Kidney (tissue), 14 donors: ENCODE data around the gene GMPR. TPM values are rescaled to one million over a fixed set of nuclear protein-coding genes. Genes with fewer than 3 reads are reported as not detected.
"Not testable (repeated sequence)": the region's sequence is repeated elsewhere in the genome, so short reads cannot be mapped to it uniquely, and the experiment has no call there.

ENCODE experiments used
- DNase-seq, 5 donors: peaks; one replicate each; pipeline ENCODE4 v3.0.0-alpha.2; 2013 to 2020
- FAIRE-seq: peaks from 2 replicates; lab custom pipeline; 2012; peaks lifted over from hg19 to GRCh38; lab: Jason Lieb, UNC
- H3K27ac ChIP-seq, 2 donors: one replicate each; pipeline ENCODE4 v1.7.0; 2013; ENCODE audit warnings: low read depth in 2 of 2, low read length in 2 of 2, inconsistent platforms in 1 of 2
- H3K27me3 ChIP-seq: one replicate; pipeline ENCODE4 v1.7.1; 2013; ENCODE audit warnings: low read length, inconsistent platforms; ENCODE audit not compliant: control insufficient read depth, insufficient read depth
- H3K36me3 ChIP-seq, 3 donors: one replicate each; pipeline versions ENCODE4 v1.7.0 to v1.7.1; 2013; ENCODE audit warnings: low read length in 3 of 3, control low read depth in 1 of 3, inconsistent platforms in 1 of 3; ENCODE audit not compliant: insufficient read depth in 3 of 3, control insufficient read depth in 2 of 3
- H3K4me1 ChIP-seq, 3 donors: one replicate each; pipeline versions ENCODE4 v1.7.0 to v1.7.1; 2013; ENCODE audit warnings: low read length in 3 of 3, inconsistent platforms in 1 of 3, low read depth in 1 of 3; ENCODE audit not compliant: control insufficient read depth in 2 of 3, insufficient read depth in 2 of 3
- H3K4me3 ChIP-seq, 3 donors: one replicate each; pipeline versions ENCODE4 v1.7.0 to v1.8.1; 2013; ENCODE audit warnings: low read length in 3 of 3, control low read depth in 1 of 3, inconsistent platforms in 1 of 3
- H3K9ac ChIP-seq, 3 donors: one replicate each; pipeline versions ENCODE4 v1.7.0 to v1.7.1; 2013; ENCODE audit warnings: low read length in 3 of 3, control low read depth in 1 of 3, inconsistent platforms in 1 of 3
- H3K9me3 ChIP-seq, 3 donors: one replicate each; pipeline versions ENCODE4 v1.7.0 to v1.7.1; 2013; ENCODE audit warnings: low read length in 3 of 3, control low read depth in 1 of 3, inconsistent platforms in 1 of 3; ENCODE audit not compliant: control insufficient read depth in 2 of 3, insufficient read depth in 1 of 3
- CTCF ChIP-seq: IDR thresholded peaks from 3 replicates; pipeline ENCODE4 v1.5.1; 2012; ENCODE audit warnings: mild to moderate bottlenecking, moderate library complexity, borderline replicate concordance; ENCODE audit not compliant: insufficient read depth; ENCODE audit errors: extremely low read depth
- intact Hi-C: fragments of 100-400 bp; cut with DNase I; formaldehyde crosslinking; loops from one replicate; pipeline ENCODE4 v1.11.1; 2022
- polyA plus RNA-seq: library from polyadenylated mRNA; stranded (reverse); fragments of 350-450 nt; fragmentation: Illumina TruSeq; extraction: RNeasy Lipid Tissue Mini Kit (QIAGEN cat#74804); gene quantifications from one replicate; pipeline ENCODE4 v1.2.3, GENCODE V29; 2014; ENCODE audit warnings: low read depth, low replicate concordance; ENCODE audit not compliant: insufficient read depth
- total RNA-seq: library from RNA; stranded (reverse); fragmentation: NEBNext Ultra II Directional; extraction: Animal tissue kit (Norgen Biotek cat#: 25700); gene quantifications from one replicate; pipeline ENCODE4 v1.2.1, GENCODE V29; 2021
- donor health status: control.
- donor health status: control.
- donor health status: control.
- donor health status: control.
- donor health status: control.
- donor health status: DM: yes; HTN: yes; CAD: no.
- donor health status: Normal renal cell carcinoma (clear cell type).

GMPR gene
- total and polyA plus RNA-seq, 2 donors from 2014 or later, result 51.4 to 54.5 TPM

DNA sequence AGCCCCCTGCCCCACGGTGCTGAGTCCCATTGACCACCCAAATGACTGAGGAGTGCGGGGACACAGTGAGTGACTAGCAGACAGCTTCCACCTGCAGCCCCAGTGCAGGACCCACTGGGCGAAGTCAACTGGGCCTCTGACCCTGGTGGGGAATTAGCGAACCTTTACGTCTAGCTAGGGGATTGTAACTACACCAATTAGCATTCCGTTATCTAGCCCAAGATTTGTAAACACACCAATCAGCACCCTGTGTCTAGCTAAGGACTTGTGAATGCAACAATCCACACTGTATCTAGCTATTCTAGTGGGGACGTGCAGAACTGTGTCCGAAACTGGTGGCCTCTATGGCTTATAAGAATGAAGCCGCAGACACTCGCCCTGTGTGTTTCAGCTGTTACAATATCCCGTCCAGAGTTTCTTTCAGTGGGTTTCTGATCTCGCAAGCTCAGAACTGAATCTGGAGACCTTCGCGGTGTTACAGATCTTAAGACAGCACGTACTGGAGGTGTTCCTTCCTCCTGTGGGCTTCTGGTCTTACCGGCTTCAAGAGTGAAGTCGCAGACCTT, 21.1 kb upstream of the GMPR start:
- Histone ChIP-seq H3K36me3 (no peaks in the 10 kb centered on the region), H3K27ac (no peak overlapping the region), H3K4me1 (peaks cover 0 to 4% (median 0%) of the 10 kb centered on the region in 3 donors), H3K27me3 (no peaks in the 10 kb centered on the region), H3K9ac (no peak overlapping the region), H3K9me3 (no peaks in the 10 kb centered on the region), H3K4me3 (no peak overlapping the region)
- DNase-seq (no peak), FAIRE-seq (no peak)
- intact Hi-C loops, result no loop called here
- TF ChIP-seq CTCF, result no peak

- FAIRE-seq (no peak), DNase-seq (no peak)
- Histone ChIP-seq H3K4me1 (peaks cover 0 to 2% (median 0%) of the 10 kb centered on the region in 3 donors), H3K9me3 (no peaks in the 10 kb centered on the region), H3K27ac (no peak overlapping the region), H3K9ac (no peak overlapping the region), H3K27me3 (no peaks in the 10 kb centered on the region), H3K4me3 (no peak overlapping the region), H3K36me3 (no peaks in the 10 kb centered on the region)
- TF ChIP-seq CTCF, result no peak
- intact Hi-C loops, result no loop called here
Observed at GRCh38 chr6:16222826-16223225, 15.6 kb upstream of the GMPR start.

DNA sequence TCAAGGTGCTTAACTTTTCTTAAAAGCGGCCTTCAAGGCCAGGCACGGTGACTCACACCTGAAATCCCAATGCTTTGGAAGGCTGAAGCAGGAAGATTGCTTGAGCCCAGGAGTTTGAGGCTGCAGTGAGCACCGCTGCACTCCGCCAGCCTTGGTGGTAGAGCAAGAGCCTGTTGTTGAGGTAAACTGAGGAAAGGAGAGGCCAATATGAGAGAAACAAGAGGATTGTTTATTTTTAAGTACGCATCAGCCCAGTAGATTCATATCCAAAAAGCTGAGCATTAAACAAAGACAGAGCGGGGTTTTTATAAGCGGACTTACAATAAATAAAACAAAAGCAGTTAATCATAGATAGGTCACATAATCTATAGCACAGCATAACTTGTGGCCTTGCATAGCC, 15.0 kb upstream of the GMPR start:
- intact Hi-C loops, result no loop called here
- no peaks in the 10 kb centered on the region for H3K36me3 ChIP-seq
- no peak for DNase-seq
- H3K27ac ChIP-seq, result no peak overlapping the region
- no peaks in the 10 kb centered on the region for H3K27me3 ChIP-seq
- H3K4me1 ChIP-seq, result peaks cover 0 to 2% (median 0%) of the 10 kb centered on the region in 3 donors
- H3K4me3 ChIP-seq, result no peak overlapping the region
- TF ChIP-seq CTCF, result no peak
- H3K9me3 ChIP-seq, result no peaks in the 10 kb centered on the region
- H3K9ac ChIP-seq, result no peak overlapping the region
- no peak for FAIRE-seq

- Histone ChIP-seq H3K27me3 (no peaks in the 10 kb centered on the region), H3K4me1 (peaks cover 0 to 3% (median 2%) of the 10 kb centered on the region in 3 donors), H3K36me3 (no peaks in the 10 kb centered on the region), H3K27ac (no peak overlapping the region), H3K9ac (no peak overlapping the region), H3K9me3 (no peaks in the 10 kb centered on the region), H3K4me3 (no peak overlapping the region)
- intact Hi-C loops, result no loop called here
- DNase-seq (no peak), FAIRE-seq (no peak)
- TF ChIP-seq CTCF, result no peak
Observed at GRCh38 chr6:16224409-16224808, 14.0 kb upstream of the GMPR start.

DNA sequence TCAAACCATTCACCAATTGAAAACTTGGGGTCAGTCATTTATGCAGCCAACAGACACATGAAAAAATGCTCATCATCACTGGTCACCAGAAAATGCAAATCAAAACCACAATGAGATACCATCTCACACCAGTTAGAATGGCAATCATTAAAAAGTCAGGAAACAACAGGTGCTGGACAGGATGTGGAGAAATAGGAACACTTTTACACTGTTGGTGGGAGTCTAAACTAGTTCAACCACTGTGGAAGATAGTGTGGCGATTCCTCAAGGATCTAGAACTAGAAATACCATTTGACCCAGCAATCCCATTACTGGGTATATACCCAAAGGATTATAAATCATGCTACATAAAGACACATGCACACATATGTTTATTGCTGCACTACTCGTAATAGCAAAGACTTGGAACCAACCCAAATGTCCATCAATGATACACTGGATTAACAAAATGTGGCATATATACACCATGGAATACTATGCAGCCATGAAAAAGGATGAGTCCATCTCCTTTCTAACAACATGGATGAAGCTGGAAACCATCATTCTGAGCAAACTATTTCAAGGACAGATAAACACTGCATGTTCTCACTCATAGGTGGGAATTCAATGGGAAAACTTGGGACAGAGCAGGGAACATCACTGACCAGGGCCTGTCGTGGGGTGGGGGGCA, 13.2 kb upstream of the GMPR start:
- intact Hi-C loops, FAIRE-seq, H3K27me3 ChIP-seq, H3K4me3 ChIP-seq, H3K4me1 ChIP-seq, H3K36me3 ChIP-seq, DNase-seq, H3K9ac ChIP-seq, H3K27ac ChIP-seq, H3K9me3 ChIP-seq: not testable (repeated sequence)
